PFSK-1 (cell line): ENCODE measurements around the gene ARHGEF19.

Experiments used
- FOXP2 ChIP-seq: optimal IDR thresholded peaks from 2 replicates; pipeline ENCODE3; 2011; ENCODE audit warnings: borderline replicate concordance, control low read depth, inconsistent platforms; ENCODE audit not compliant: insufficient read depth; ENCODE audit errors: extremely low read length, extremely low read depth
- POLR2AphosphoS5 ChIP-seq: IDR thresholded peaks from 2 replicates; pipeline ENCODE4 v1.6.1; 2012; ENCODE audit warnings: low read depth, mild to moderate bottlenecking, control low read depth, low read length, moderate library complexity
- REST ChIP-seq, 2 experiments: IDR thresholded peaks; 2 replicates each; pipeline versions ENCODE4 v1.6.1 to v1.8.0; 2011 to 2012; ENCODE audit warnings: low read depth in 2 of 2, low read length in 2 of 2, control low read depth in 1 of 2, inconsistent platforms in 1 of 2, mild to moderate bottlenecking in 1 of 2, moderate library complexity in 1 of 2; ENCODE audit not compliant: insufficient read depth in 1 of 2
- SIN3A ChIP-seq: IDR thresholded peaks from 2 replicates; pipeline ENCODE4 v1.6.1; 2012; ENCODE audit warnings: mild to moderate bottlenecking, low read length, moderate library complexity, borderline replicate concordance; ENCODE audit not compliant: insufficient read depth
- TAF1 ChIP-seq: IDR thresholded peaks from 2 replicates; pipeline ENCODE4 v1.6.1; 2012; ENCODE audit warnings: low read length, control low read depth, borderline replicate concordance; ENCODE audit not compliant: insufficient read depth

ARHGEF19 gene

DNA sequence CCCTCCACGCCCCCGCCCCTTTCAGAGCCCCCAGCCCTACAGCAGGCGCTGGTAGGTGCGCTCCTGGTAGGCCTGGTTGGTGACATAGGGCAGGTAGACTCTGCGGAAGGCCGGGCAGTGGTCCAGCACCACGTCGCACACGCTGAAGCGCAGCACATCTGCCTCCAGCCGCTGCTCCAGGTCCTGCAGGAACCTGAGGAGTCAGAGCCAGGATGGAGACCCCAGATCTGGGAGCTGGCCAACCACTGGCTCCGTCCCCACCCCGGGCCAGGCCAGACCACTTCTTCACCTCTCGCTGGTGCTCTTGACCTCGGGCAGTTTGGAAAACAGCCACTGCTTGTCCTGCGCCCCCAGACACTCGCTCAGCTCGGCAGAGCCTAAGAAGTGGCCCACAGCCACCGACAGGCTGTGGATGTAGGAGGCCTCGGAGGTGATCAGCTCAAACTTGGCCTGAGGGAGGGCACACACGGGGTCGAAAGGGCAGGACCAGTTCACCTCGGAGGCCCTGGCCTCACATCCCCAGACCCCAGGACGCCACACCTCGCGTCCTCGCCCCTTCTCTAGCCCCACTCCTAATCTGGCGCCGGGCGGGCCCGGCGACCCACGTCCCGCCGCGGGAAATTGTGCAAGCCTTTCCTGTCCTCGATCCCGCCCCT is 6.4 kb downstream of the ARHGEF19 start:
- TF ChIP-seq SIN3A (no peak), REST (IDR thresholded peaks at IDR 0.05; ENCODE audit: insufficient read depth in 1 of 2, low read depth in 2 of 2, low read length in 2 of 2) (no peak), TAF1 (no peak), FOXP2 (no peak), POLR2AphosphoS5 (no peak)

- no peak for TF ChIP-seq REST (IDR thresholded peaks at IDR 0.05; ENCODE audit: insufficient read depth in 1 of 2, low read depth in 2 of 2, low read length in 2 of 2)
- no peak for TF ChIP-seq FOXP2
- TF ChIP-seq TAF1: no peak
- TF ChIP-seq POLR2AphosphoS5: no peak
- TF ChIP-seq SIN3A: no peak
These were observed 7.1 kb downstream of the ARHGEF19 start for GRCh38 chr1:16205334-16205671.

DNA sequence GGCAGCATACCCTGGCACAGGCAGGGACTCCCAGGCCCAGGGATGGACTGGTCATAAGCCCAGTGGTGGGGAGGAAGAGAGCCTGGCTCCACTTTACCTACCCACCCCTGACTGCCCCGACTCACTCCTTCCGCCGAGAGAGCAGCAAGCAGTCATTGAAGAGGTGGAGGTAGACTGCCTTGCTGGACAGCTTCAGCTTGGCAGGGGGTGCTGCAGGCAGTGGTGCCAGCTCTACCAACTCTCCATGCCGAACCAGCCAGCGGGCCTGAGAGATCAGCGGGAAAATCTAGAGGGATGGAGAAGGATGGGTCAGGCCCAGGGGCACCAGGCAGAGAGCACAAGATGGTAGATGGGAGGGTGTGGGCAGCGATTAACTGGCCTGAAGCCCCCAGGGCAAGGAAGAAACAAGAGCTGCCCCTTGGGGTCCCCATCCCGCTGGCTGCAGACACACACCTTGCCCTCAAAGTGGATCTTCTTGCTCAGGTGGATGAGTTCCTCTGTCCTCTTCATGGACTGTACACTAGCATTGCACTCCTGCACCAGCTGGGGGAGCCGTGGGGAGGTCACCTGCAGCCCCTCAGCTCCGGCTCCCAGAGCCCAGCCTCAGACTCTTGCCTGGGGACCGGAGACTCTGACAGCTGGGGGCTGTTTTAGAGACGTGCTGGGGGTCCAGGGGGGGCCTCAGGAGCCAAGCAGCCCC is 7.7 kb downstream of the ARHGEF19 start:
- no peak for TF ChIP-seq SIN3A
- no peak for TF ChIP-seq POLR2AphosphoS5
- no peak for TF ChIP-seq REST (IDR thresholded peaks at IDR 0.05; ENCODE audit: insufficient read depth in 1 of 2, low read depth in 2 of 2, low read length in 2 of 2)
- TF ChIP-seq TAF1: no peak
- TF ChIP-seq FOXP2: no peak

DNA sequence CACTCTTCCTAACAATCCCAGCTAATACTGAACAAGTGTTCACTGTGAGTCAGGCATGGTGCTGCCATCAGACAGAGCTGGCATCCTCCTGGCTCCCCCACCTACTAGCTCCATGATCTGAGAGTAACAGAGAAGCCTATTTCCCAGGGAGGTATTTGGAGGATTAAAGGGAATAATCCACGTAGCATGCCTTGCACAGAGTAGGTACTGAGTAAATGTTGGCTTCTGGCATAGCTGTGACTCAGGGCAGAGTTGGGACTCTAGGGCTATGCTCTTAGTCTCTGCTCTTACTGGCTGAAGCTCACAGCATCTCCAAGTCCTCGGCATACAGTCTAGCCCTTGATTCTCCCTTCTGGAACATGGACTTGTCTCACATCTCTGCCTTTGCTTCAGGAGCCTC is 8.2 kb downstream of the ARHGEF19 start:
- TF ChIP-seq SIN3A (no peak), TAF1 (no peak), REST (IDR thresholded peaks at IDR 0.05; ENCODE audit: insufficient read depth in 1 of 2, low read depth in 2 of 2, low read length in 2 of 2) (no peak), POLR2AphosphoS5 (no peak), FOXP2 (no peak)

DNA sequence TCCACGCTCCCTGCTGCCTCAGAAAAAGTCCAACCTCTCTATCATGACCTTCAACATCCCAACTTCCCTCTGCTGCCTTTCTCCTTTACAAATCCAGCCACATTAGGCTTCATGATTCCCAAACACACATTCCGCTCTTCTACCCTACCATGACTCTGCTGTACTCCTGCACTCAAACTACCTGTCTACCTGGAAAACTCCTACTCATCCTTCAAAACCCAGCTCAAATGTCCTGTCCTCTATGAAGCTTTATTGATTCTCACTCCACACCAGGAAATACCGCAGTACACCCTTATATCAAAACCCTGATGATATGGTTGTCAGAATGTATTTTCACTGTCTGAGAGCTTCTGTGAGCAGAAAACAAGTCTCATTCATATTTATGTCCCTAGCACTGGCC is 8.9 kb downstream of the ARHGEF19 start:
- TF ChIP-seq TAF1: no peak
- no peak for TF ChIP-seq FOXP2
- TF ChIP-seq REST (IDR thresholded peaks at IDR 0.05; ENCODE audit: insufficient read depth in 1 of 2, low read depth in 2 of 2, low read length in 2 of 2): no peak
- no peak for TF ChIP-seq SIN3A
- TF ChIP-seq POLR2AphosphoS5: no peak
